H9 (cell line): ENCODE data around the gene EDNRA. TPM values are rescaled to one million over a fixed set of nuclear protein-coding genes. Genes with fewer than 3 reads are reported as not detected.

ENCODE experiments used
- DNase-seq: peaks from one replicate; pipeline ENCODE4 v3.0.0-alpha.2; 2017
- H2AFZ ChIP-seq: one replicate; pipeline ENCODE4 v1.6.1; 2013; ENCODE audit warnings: mild to moderate bottlenecking, low read length, control low read depth, moderate library complexity
- H2AK5ac ChIP-seq: 2 replicates; pipeline ENCODE4 v1.6.1; 2013; ENCODE audit warnings: low read length, control low read depth, mixed read lengths; ENCODE audit not compliant: insufficient read length
- H2BK120ac ChIP-seq: one replicate; pipeline ENCODE4 v1.6.1; 2013; ENCODE audit warnings: low read depth, mild to moderate bottlenecking, low read length, control low read depth, inconsistent platforms; ENCODE audit not compliant: poor library complexity, severe bottlenecking
- H2BK12ac ChIP-seq: 2 replicates; pipeline ENCODE4 v1.6.1; 2013; ENCODE audit warnings: low read length, control low read depth, mixed read lengths, low read depth; ENCODE audit not compliant: insufficient read length
- H2BK15ac ChIP-seq: 2 replicates; pipeline ENCODE4 v1.6.1; 2013; ENCODE audit warnings: low read depth, low read length, control low read depth
- H2BK20ac ChIP-seq: one replicate; pipeline ENCODE4 v1.6.1; 2013; ENCODE audit warnings: low read depth, mild to moderate bottlenecking, low read length, control low read depth, inconsistent platforms; ENCODE audit not compliant: poor library complexity, severe bottlenecking
- H2BK5ac ChIP-seq: 2 replicates; pipeline ENCODE4 v1.6.1; 2013; ENCODE audit warnings: low read length, control low read depth, mixed read lengths; ENCODE audit not compliant: insufficient read length
- H3K14ac ChIP-seq: 2 replicates; pipeline ENCODE4 v1.6.1; 2013; ENCODE audit warnings: low read length, control low read depth; ENCODE audit not compliant: insufficient read depth
- H3K18ac ChIP-seq: 2 replicates; pipeline ENCODE4 v1.6.1; 2013; ENCODE audit warnings: low read depth, mild to moderate bottlenecking, mixed read lengths, low read length, control low read depth; ENCODE audit not compliant: insufficient read length
- H3K23ac ChIP-seq: 2 replicates; pipeline ENCODE4 v1.6.1; 2013; ENCODE audit warnings: low read length, control low read depth, mixed read lengths, low read depth; ENCODE audit not compliant: insufficient read length
- H3K23me2 ChIP-seq: 2 replicates; pipeline ENCODE4 v1.6.1; 2013; ENCODE audit warnings: low read depth, mild to moderate bottlenecking, mixed read lengths, low read length, control low read depth; ENCODE audit not compliant: insufficient read length, poor library complexity, severe bottlenecking
- H3K27ac ChIP-seq: 2 replicates; pipeline ENCODE4 v1.5.1; 2013; ENCODE audit warnings: low read length, control low read depth, mixed read lengths, low read depth; ENCODE audit not compliant: insufficient read length
- H3K27me3 ChIP-seq: 2 replicates; pipeline ENCODE4 v1.6.1; 2013; ENCODE audit warnings: low read length, control low read depth, inconsistent platforms; ENCODE audit not compliant: insufficient read depth
- H3K4ac ChIP-seq: 2 replicates; pipeline ENCODE4 v1.6.1; 2013; ENCODE audit warnings: low read depth, mild to moderate bottlenecking, control low read depth, inconsistent platforms, low read length, moderate library complexity
- H3K4me1 ChIP-seq: 2 replicates; pipeline ENCODE4 v1.6.1; 2013; ENCODE audit warnings: low read length, control low read depth, inconsistent platforms; ENCODE audit not compliant: insufficient read depth
- H3K4me2 ChIP-seq: 2 replicates; pipeline ENCODE4 v1.6.1; 2013; ENCODE audit warnings: low read length, control low read depth, mixed read lengths; ENCODE audit not compliant: insufficient read length, insufficient read depth
- H3K56ac ChIP-seq: 2 replicates; pipeline ENCODE4 v1.6.1; 2013; ENCODE audit warnings: low read depth, mild to moderate bottlenecking, mixed read lengths, low read length, control low read depth; ENCODE audit not compliant: insufficient read length
- H3K79me1 ChIP-seq: 2 replicates; pipeline ENCODE4 v1.6.1; 2013; ENCODE audit warnings: low read depth, mild to moderate bottlenecking, moderate library complexity, low read length, control low read depth, inconsistent platforms; ENCODE audit not compliant: insufficient read depth, poor library complexity, severe bottlenecking
- H3K79me2 ChIP-seq: 2 replicates; pipeline ENCODE4 v1.6.1; 2013; ENCODE audit warnings: low read length, control low read depth, inconsistent platforms; ENCODE audit not compliant: insufficient read depth
- H3K9ac ChIP-seq: 2 replicates; pipeline ENCODE4 v1.6.1; 2013; ENCODE audit warnings: low read length, control low read depth, mixed read lengths; ENCODE audit not compliant: insufficient read length; ENCODE audit errors: extremely low read depth
- H3K9me3 ChIP-seq: one replicate; pipeline ENCODE4 v1.6.1; 2013; ENCODE audit warnings: low read depth, low read length, inconsistent platforms; ENCODE audit not compliant: control insufficient read depth
- H3T11ph ChIP-seq: one replicate; pipeline ENCODE4 v1.6.1; 2013; ENCODE audit warnings: mild to moderate bottlenecking, low read length, control low read depth, inconsistent platforms
- H4K20me1 ChIP-seq: one replicate; pipeline ENCODE4 v1.6.1; 2013; ENCODE audit not compliant: control insufficient read depth, insufficient read length, insufficient read depth
- H4K5ac ChIP-seq: 2 replicates; pipeline ENCODE4 v1.6.1; 2013; ENCODE audit warnings: low read depth, mild to moderate bottlenecking, mixed read lengths, low read length, control low read depth; ENCODE audit not compliant: insufficient read length
- H4K8ac ChIP-seq: replicated peaks from 2 replicates; pipeline ENCODE4 v1.6.1; 2013; ENCODE audit warnings: low read length, control low read depth, mixed read lengths, low read depth; ENCODE audit not compliant: insufficient read length
- H4K91ac ChIP-seq: 2 replicates; pipeline ENCODE4 v1.6.1; 2013; ENCODE audit warnings: low read depth, mild to moderate bottlenecking, moderate library complexity, mixed read lengths, low read length, control low read depth; ENCODE audit not compliant: insufficient read length
- H3K27ac Mint-ChIP-seq, 3 experiments: 2 replicates in 2 of 3; 3 replicates in 1 of 3; pipeline ENCODE4 v1.8.0; 2020 to 2021; ENCODE audit warnings: mixed read lengths in 3 of 3, mild to moderate bottlenecking in 1 of 3, moderate library complexity in 1 of 3
- H3K27me3 Mint-ChIP-seq: 2 replicates; pipeline ENCODE4 v1.8.0; 2021; ENCODE audit warnings: low read depth, mild to moderate bottlenecking, moderate library complexity, mixed read lengths
- H3K36me3 Mint-ChIP-seq, 3 experiments: 2 replicates in 2 of 3; 3 replicates in 1 of 3; pipeline ENCODE4 v1.8.0; 2020 to 2021; ENCODE audit warnings: low read depth in 3 of 3, mixed read lengths in 3 of 3; ENCODE audit not compliant: insufficient read depth in 1 of 3
- H3K4me1 Mint-ChIP-seq, 2 experiments: 2 replicates each; pipeline ENCODE4 v1.8.0; 2020; ENCODE audit warnings: mixed read lengths in 2 of 2
- H3K4me3 Mint-ChIP-seq, 2 experiments: 2 replicates in 1 of 2; 3 replicates in 1 of 2; pipeline ENCODE4 v1.8.0; 2020 to 2021; ENCODE audit warnings: mild to moderate bottlenecking in 2 of 2, mixed read lengths in 2 of 2, moderate library complexity in 1 of 2
- H3K9me3 Mint-ChIP-seq, 2 experiments: 2 replicates in 1 of 2; 3 replicates in 1 of 2; pipeline ENCODE4 v1.8.0; 2020; ENCODE audit warnings: mild to moderate bottlenecking in 2 of 2, mixed read lengths in 2 of 2, moderate library complexity in 1 of 2
- WGBS: extraction: QIAGEN DNeasy Blood & Tissue Kit; methylation state at CpG from one replicate; pipeline ENCODE4 v1.1.7; 2013; ENCODE audit warnings: missing lambda C conversion rate, low lambda C conversion rate, mixed read lengths; ENCODE audit not compliant: insufficient read length; ENCODE audit errors: extremely low coverage; 5-methylcytosine and 5-hydroxymethylcytosine counted together
- total RNA-seq: library from RNA; stranded (reverse); gene quantifications from 2 replicates; pipeline ENCODE4 v1.2.1, GENCODE V29; 2021
- TF ChIP-seq, protein P1 (sequence below): fragments of 200-600 bp; sonication (generic); conservative IDR thresholded peaks from 3 replicates; pipeline ENCODE4 v1.8.0; 2021; ENCODE audit warnings: antibody characterized with exemption, mild to moderate bottlenecking

EDNRA gene
- total RNA-seq, 1 experiment from 2014 or later = 1.6 TPM

GRCh38 chr4:147532896-147533295 lies 52.0 kb downstream of the EDNRA start:
- no peak overlapping the region for H2BK20ac ChIP-seq

More at GRCh38 chr4:147532896-147533295, 52.0 kb downstream of the EDNRA start:
- Histone ChIP-seq H3K9ac (no peak overlapping the region), H3K79me2 (no peaks in the 10 kb centered on the region), H3K27ac (no peak overlapping the region), H4K5ac (no peak overlapping the region), H3K23ac (no peak overlapping the region), H3K79me1 (no peaks in the 10 kb centered on the region), H2AK5ac (no peak overlapping the region), H3K18ac (no peak overlapping the region), H2BK5ac (no peak overlapping the region), H4K91ac (no peak overlapping the region), H4K20me1 (no peaks in the 10 kb centered on the region), H3T11ph (no peak overlapping the region), H2BK120ac (no peak overlapping the region), H3K27me3 (no peaks in the 10 kb centered on the region), H3K4ac (no peak overlapping the region), H3K4me1 (no peaks in the 10 kb centered on the region), H2BK15ac (no peak overlapping the region), H3K14ac (no peak overlapping the region), H3K23me2 (no peaks in the 10 kb centered on the region), H2BK12ac (no peak overlapping the region), H2AFZ (no peak overlapping the region), H3K56ac (no peak overlapping the region), H3K4me2 (no peak overlapping the region), H3K9me3 (no peaks in the 10 kb centered on the region), H4K8ac (no peak overlapping the region)
- no CpG with 5 or more reads among the region's 2 CpGs for WGBS
- no peaks in the 10 kb centered on the region for H3K9me3 Mint-ChIP-seq
- H3K27ac Mint-ChIP-seq = no peak overlapping the region
- TF ChIP-seq, protein P1, sequence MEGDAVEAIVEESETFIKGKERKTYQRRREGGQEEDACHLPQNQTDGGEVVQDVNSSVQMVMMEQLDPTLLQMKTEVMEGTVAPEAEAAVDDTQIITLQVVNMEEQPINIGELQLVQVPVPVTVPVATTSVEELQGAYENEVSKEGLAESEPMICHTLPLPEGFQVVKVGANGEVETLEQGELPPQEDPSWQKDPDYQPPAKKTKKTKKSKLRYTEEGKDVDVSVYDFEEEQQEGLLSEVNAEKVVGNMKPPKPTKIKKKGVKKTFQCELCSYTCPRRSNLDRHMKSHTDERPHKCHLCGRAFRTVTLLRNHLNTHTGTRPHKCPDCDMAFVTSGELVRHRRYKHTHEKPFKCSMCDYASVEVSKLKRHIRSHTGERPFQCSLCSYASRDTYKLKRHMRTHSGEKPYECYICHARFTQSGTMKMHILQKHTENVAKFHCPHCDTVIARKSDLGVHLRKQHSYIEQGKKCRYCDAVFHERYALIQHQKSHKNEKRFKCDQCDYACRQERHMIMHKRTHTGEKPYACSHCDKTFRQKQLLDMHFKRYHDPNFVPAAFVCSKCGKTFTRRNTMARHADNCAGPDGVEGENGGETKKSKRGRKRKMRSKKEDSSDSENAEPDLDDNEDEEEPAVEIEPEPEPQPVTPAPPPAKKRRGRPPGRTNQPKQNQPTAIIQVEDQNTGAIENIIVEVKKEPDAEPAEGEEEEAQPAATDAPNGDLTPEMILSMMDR = no peak
- no peaks in the 10 kb centered on the region for H3K36me3 Mint-ChIP-seq
- no peak overlapping the region for H3K4me3 Mint-ChIP-seq
- H3K27me3 Mint-ChIP-seq = no peaks in the 10 kb centered on the region
- peaks cover 0 to 6% of the 10 kb centered on the region in 2 experiments; a peak in 3 of 4 replicates for H3K4me1 Mint-ChIP-seq
- no peak for DNase-seq
